Activated CD4-positive, alpha-beta T cell treated with anti-CD3 and anti-CD28 coated beads, Interleukin-2, amount 10 ng/mL, durations not matched to agents 24 days and 14 days (primary cell): ENCODE data around the gene EBI3. TPM values are rescaled to one million over a fixed set of nuclear protein-coding genes. Genes with fewer than 3 reads are reported as not detected.
"Not testable (repeated sequence)": the region's sequence is repeated elsewhere in the genome, so short reads cannot be mapped to it uniquely, and the experiment has no call there.

Experiments
- DNase-seq: peaks from one replicate; pipeline ENCODE4 v3.0.0; 2022
- H3K27ac Mint-ChIP-seq: one replicate; pipeline ENCODE4 v1.8.0; 2022; ENCODE audit warnings: mild to moderate bottlenecking, mixed read lengths
- H3K27me3 Mint-ChIP-seq: one replicate; pipeline ENCODE4 v1.8.0; 2022; ENCODE audit warnings: mixed read lengths
- H3K36me3 Mint-ChIP-seq: one replicate; pipeline ENCODE4 v1.8.0; 2022; ENCODE audit warnings: low read depth, mild to moderate bottlenecking, mixed read lengths
- H3K4me1 Mint-ChIP-seq: one replicate; pipeline ENCODE4 v1.8.0; 2021; ENCODE audit warnings: mixed read lengths
- H3K4me3 Mint-ChIP-seq: one replicate; pipeline ENCODE4 v1.8.0; 2022; ENCODE audit warnings: mild to moderate bottlenecking, moderate library complexity, mixed read lengths
- H3K9me3 Mint-ChIP-seq: one replicate; pipeline ENCODE4 v1.8.0; 2021; ENCODE audit warnings: mixed read lengths
- intact Hi-C: fragments of 100-400 bp; cut with micrococcal nuclease; formaldehyde crosslinking; loops from one replicate; pipeline ENCODE4 v1.15.1; 2023
- total RNA-seq: library from RNA; stranded (reverse); gene quantifications from 2 replicates; pipeline ENCODE4 v1.2.3, GENCODE V29; 2022

EBI3 gene
- 44.0 and 45.0 TPM in 2 replicates for total RNA-seq

DNA sequence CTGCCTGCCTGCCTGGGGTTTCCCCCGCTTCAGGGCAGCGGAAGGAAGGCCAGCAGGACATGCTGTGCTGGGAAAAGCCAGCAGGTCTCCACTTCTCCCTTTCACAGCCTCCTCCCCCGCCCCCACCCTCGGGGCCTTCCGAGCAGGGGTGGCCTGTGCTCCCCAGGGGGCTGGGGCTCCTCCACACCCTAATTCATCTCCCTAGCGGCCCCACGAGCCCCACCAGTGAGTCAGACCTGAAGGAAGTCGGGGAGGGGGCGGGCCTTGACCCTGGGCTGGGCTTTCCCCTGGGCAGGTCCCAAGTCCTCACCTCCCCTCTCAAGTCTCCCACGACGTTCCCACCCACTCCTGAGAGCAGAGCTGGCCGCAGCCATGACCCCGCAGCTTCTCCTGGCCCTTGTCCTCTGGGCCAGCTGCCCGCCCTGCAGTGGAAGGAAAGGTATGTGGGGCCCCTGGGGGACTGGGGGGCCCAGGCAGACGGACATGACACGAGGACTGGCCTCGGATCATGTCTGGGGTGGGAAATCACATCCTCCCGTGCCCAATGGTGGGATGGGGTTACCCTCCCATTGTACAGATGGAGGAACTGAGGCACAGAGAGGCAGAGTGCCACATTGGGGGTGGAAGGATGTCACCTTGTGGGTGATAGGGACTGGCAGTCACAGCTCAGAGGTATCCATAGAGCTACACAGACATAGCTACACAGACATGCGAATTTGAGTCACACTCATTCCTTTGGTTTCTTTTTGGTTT, at the start of gene EBI3:
TSS of gene EBI3 (plus strand) at position 345 of the 753 bp plus-strand sequence. CDS start at position 373, 28 bp downstream.
- peaks cover 15% of the 10 kb centered on the region for H3K4me1 Mint-ChIP-seq
- no peaks in the 10 kb centered on the region for H3K9me3 Mint-ChIP-seq
- H3K27ac Mint-ChIP-seq: no peak within 1 kb of the TSS
- H3K27me3 Mint-ChIP-seq: no peaks in the 10 kb centered on the region
- peak; percentile 83 for DNase-seq
- intact Hi-C loops: loop anchor here (1.0 kb wide), 1 partner anchor 18 kb away; the partner anchor contains the start of gene YJU2
- no peak within 1 kb of the TSS for H3K4me3 Mint-ChIP-seq
- H3K36me3 Mint-ChIP-seq: peaks cover 3% of the 10 kb centered on the region

DNA sequence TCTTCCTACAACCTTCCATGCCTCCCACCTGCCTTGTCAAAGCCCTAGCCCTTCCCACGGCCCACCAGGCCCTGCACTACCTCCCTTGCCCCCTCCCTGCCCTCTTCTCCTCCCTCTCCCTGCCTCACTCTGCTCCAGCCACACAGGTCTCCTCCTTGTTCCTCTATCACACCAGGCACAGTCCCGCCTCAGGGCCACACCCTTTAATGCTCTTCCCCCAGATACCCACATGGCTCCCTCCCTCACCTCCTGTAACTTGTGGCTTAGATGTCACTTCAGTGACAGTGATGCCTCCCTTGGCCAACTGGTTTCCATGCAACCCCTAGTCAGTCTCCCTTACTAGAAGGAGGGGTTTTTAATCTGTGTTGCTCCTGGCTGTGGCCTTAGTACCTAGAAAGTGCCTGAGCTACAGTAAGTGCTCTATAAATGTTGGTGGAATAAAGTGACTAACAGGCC, 48.2 kb upstream of the EBI3 start:
- Mint-ChIP-seq H3K4me1 (peaks cover 35% of the 10 kb centered on the region), H3K36me3 (peaks cover 19% of the 10 kb centered on the region), H3K27me3 (peaks cover 2% of the 10 kb centered on the region), H3K9me3 (no peaks in the 10 kb centered on the region), H3K4me3 (peak overlapping the region; percentile 99), H3K27ac (peak overlapping the region; percentile 50)
- intact Hi-C loops: no loop called here
- peak; percentile 67 for DNase-seq

DNA sequence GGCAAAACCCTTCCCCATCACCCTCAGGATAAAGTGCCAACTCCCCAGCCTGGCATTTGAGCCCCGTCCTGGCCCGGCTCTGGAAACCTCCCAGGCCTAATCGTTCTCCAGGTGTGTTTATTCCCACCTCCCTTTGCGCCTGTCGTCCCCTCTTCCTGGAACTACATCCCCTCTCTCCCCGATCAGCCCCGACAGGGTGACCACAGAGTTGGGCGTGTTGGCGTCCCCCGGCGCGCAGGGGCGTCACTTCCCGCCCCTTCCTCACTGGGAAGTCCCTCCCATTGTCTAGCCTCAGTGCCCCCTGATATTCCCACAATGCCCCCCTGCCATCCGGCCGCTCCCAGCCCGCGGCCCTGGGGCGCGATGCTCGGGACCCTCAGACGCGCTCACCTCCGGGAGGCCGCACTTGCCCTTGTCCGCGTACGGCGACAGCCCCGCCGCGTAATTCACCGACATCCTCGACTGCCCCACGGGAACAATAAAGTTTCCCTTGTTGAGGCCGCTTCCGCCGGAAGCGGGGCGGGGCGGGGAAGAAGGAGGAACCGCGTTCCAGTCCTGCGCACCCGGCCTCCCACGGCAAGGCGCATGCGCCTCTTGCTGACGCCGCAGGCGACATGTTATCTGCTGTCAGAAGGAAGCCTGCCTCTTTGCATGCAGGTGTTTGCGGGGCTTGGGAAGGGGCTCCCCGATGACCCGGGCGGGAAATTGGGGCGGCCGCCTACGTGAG, 47.1 kb upstream of the EBI3 start, which contains the start of the genes ANKRD24 and SIRT6:
TSS of gene ANKRD24 (plus strand) at position 606 of the 727 bp plus-strand sequence. CDS start 3,737 bp downstream, outside the sequence.
TSS of gene SIRT6 (minus strand) at position 480 of the 727 bp plus-strand sequence. CDS start at position 456, 24 bp downstream.
- H3K27ac Mint-ChIP-seq: peak within 1 kb of the TSS; percentile 96
- intact Hi-C loops: loop anchor here (1.0 kb wide), 2 partner anchors 59 to 197 kb away; partner anchors contain the start of gene EEF2
- H3K4me1 Mint-ChIP-seq: peaks cover 40% of the 10 kb centered on the region
- peak within 1 kb of the TSS; percentile 99 for H3K4me3 Mint-ChIP-seq
- peak; percentile 99 for DNase-seq
- H3K27me3 Mint-ChIP-seq: peaks cover 2% of the 10 kb centered on the region
- no peaks in the 10 kb centered on the region for H3K9me3 Mint-ChIP-seq
- peaks cover 16% of the 10 kb centered on the region for H3K36me3 Mint-ChIP-seq

DNA sequence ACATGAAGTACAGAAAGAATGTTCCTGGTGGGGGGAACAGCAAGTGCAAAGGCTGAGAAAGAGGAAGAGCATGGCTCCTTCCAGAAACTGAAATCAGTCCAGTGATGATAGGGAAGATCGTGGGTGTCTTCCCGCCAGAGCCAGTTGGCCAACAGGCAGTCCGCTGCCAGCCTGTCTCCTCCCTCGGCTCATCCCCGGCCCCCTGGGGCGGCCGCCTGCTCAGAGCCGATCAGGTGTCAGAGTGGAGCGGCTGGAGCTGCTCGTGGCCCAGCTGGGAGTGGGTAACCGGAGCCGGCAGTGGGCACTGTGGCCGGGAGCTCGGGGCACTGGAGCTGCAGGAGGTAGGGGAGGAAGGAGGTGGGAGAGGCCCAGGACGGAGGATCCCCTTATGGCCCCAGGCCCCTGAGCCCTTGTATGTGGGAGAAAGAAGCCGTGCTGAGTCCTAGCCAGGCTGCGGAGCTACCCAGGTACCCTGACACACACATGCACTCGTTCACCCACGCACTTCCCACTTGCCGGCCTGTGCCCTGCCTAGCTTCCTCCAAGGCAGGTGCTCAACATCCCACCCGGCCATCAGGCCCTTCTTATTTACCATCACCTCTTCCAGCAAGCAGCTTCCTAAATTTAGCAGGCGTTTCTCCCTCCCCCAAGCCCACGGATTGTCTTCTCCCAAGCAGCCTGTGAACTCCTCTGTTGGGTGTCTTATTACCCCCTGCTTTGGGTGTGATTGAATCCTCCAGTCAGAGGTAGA, 45.2 kb upstream of the EBI3 start:
- no peaks in the 10 kb centered on the region for H3K9me3 Mint-ChIP-seq
- intact Hi-C loops: no loop called here
- no peak overlapping the region for H3K27ac Mint-ChIP-seq
- H3K36me3 Mint-ChIP-seq: peaks cover 15% of the 10 kb centered on the region
- no peak for DNase-seq
- peaks cover 40% of the 10 kb centered on the region for H3K4me1 Mint-ChIP-seq
- peaks cover 2% of the 10 kb centered on the region for H3K27me3 Mint-ChIP-seq
- H3K4me3 Mint-ChIP-seq: peak overlapping the region; percentile 99

DNA sequence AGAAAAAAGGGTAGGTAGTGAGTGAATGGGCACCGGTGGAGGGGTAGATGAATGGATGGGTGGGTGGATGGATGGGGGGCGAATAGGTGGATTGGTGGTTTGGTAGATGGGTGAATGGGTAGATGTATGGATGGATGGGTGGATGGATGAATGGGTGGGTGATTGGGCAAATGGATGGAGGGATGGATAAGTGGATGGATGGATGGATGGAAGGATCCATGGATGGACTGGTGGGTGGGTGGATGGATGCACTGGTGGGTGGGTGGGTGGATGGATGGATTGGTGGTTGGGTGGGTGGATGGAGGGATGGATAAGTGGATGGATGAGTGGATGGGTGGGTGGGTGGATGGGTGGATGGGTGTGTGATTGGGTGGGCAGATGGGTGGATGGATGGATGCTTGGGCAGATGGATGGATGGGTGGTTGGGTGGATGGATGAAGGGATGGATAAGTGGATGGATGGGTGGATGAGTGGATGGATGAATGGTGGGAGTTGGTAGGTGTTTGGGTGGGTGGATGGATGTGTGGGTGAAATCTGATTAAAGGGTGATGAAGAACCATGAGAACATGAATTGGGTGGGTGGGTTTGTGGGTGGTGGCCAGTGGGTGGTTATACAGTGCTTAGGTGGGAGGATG, 44.5 kb upstream of the EBI3 start:
- no peak overlapping the region for H3K27ac Mint-ChIP-seq
- no peaks in the 10 kb centered on the region for H3K9me3 Mint-ChIP-seq
- H3K4me1 Mint-ChIP-seq: peaks cover 33% of the 10 kb centered on the region
- no peak for DNase-seq
- intact Hi-C loops: no loop called here
- H3K4me3 Mint-ChIP-seq: peak overlapping the region; percentile 64
- peaks cover 8% of the 10 kb centered on the region for H3K36me3 Mint-ChIP-seq
- peaks cover 2% of the 10 kb centered on the region for H3K27me3 Mint-ChIP-seq

DNA sequence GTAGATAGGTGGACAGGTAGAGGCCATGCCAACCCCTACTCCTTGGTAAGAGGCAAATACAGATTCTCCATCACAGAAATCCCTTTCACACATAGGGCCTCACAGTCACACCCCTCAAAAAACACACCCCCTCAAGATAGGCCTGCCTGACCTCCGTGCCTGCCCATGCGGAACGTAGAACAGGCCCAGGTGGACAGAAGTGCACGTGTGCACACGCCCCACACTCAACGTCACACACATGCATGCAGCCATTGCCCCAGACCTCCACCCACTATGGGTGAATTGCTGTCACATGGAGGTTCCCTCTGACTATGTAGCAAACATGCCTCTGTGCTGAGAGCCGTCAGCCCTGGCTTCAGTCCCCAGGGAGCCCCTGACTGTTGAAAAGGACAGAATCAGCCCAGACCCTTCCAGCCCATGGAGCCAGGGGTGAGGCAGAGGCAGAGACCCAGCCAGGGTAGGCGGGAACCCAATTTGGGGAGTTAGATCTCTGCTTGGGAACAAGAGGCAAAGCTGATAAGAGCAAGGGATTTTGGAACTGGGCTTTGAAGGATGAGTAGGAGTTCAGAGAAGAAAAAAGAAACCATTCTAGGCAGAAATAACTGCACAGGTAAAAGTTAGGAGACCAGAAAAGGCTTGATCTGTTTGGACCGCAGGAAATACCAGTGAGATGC, 43.8 kb upstream of the EBI3 start:
- Mint-ChIP-seq H3K27ac (no peak overlapping the region), H3K9me3 (no peaks in the 10 kb centered on the region), H3K4me1 (peaks cover 33% of the 10 kb centered on the region), H3K4me3 (peak overlapping the region; percentile 22), H3K27me3 (peaks cover 2% of the 10 kb centered on the region), H3K36me3 (peaks cover 5% of the 10 kb centered on the region)
- DNase-seq: no peak
- intact Hi-C loops: no loop called here

DNA sequence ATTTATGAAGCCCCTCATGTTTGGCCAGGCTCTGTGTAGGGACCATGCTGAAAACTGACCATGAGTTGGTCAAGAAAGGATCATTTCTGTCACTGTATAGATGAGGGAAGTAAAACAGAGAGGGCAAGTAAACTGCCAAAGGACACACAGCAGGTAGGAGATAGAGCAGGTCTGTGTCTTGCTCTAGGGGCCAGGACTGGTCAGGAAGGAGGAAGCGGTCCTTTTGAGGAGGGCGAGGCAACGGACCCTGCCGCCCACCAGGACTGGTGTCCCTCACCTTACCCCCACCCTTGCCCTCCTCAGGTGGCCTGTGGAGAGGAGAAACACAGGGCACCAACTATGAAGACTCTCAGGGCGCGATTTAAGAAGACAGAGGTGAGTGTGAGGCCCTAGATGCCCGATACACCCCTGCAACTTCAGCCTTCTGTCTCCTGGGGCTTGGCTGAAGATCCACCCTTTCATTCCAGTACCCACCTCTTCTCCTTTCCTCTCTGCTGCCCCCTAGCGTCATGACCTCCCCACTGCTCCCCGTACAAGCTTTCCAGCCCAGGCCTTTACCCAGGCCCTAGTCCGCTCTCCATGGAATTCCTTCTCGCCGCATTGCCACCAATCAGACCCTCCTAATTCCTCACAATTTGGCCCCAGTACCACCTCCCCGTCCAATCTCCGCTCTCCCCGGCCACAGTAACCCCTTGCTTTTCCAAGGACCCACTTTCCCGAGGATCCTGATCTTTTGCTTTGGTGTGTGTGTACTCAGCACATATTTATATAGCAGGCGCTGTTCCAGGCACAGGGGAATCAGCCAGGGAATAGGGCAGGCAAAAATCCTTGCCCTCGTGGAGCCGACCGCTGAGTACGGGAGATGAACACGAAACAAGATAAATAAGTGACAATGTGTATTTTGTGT, 43.0 kb upstream of the EBI3 start:
- H3K27me3 Mint-ChIP-seq: peaks cover 2% of the 10 kb centered on the region
- intact Hi-C loops: no loop called here
- no peak overlapping the region for H3K4me3 Mint-ChIP-seq
- H3K27ac Mint-ChIP-seq: peak overlapping the region; percentile 45
- H3K9me3 Mint-ChIP-seq: no peaks in the 10 kb centered on the region
- peaks cover 28% of the 10 kb centered on the region for H3K4me1 Mint-ChIP-seq
- H3K36me3 Mint-ChIP-seq: peaks cover 5% of the 10 kb centered on the region
- DNase-seq: peak; percentile 95

DNA sequence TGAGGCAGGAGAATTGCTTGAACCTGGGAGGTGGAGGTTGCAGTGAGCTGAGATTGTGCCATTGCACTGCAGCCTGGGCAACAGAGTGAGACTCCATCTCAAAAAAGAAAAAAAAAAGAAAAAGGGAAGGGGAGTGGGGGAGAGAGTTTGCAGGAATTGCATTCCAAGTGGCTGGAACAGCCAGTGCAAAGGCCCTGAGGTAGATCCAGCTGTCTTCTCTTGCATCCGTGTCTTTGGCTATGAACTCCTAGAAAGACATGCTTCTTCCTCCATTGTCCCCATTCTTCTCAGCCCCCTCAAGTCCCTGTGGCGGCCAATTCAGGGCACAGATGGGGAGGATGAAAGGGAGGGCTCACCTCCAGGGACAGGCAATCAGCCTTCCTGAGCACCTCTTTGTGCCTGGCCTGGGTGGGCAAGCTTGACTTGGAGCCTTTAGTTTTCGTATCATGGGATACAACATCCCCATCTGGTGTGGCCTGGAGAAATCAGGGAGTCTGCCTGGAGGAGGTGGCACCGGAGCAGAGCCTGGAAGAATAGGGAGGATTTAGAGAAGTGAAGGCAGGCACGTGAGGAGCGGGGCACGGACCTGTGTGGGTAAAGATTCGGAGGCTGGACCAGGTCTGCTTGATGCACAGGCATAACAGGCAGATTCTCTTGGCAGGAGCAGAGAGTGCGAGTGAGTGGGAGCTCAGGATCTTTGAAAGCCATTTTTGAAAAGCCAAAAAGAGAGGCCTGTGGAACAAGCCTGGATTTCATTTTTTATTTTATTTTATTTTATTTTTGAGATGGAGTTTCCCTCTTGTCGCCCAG, 41.8 kb upstream of the EBI3 start:
- Mint-ChIP-seq H3K36me3 (no peaks in the 10 kb centered on the region), H3K4me1 (peaks cover 23% of the 10 kb centered on the region), H3K27ac (no peak overlapping the region), H3K9me3 (no peaks in the 10 kb centered on the region), H3K27me3 (peaks cover 2% of the 10 kb centered on the region), H3K4me3 (no peak overlapping the region)
- intact Hi-C loops: no loop called here
- no peak for DNase-seq

DNA sequence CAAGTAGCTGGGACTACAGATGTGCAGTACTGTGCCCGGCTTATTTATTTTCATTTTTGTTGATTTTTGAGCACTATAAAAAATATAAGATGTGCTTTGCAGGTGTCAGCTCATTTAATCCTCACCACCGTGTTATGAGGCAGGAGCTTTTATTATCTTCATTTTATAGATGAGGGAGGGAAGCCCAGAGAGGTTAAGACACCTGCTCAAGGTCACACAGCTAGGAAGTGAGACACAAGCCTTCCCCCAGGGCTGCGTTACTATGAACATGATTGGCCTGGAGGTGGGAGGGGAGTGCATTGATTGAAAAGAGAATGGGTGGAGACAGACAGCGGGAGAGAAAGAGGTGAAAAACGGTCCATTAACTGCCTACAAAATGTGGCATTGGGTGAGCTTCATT, 39.7 kb upstream of the EBI3 start:
- no peaks in the 10 kb centered on the region for H3K9me3 Mint-ChIP-seq

DNA sequence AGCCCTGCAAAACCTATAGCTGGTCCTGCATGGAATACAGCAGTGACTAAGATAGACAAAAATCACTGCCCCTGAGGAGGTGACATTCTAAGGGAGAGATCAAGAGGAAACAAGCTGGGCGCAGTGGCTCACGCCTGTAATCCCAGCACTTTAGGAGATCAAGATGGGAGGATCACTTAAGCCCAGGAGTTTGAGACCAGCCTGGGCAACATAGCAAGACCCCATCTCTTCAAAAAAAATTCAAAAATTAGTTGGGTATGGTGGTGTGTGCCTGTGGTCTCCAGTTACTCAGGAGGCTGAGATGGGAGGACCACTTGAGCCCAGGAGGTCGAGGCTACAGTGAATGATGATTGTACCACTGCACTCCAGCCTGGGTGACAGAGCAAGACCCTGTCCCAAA, 36.8 kb upstream of the EBI3 start:
- H3K4me3 Mint-ChIP-seq, H3K36me3 Mint-ChIP-seq, H3K9me3 Mint-ChIP-seq, H3K27ac Mint-ChIP-seq, DNase-seq, H3K4me1 Mint-ChIP-seq, intact Hi-C loops: not testable (repeated sequence)
- H3K27me3 Mint-ChIP-seq: peaks cover 13% of the 10 kb centered on the region

More for the DNA sequence above, 39.7 kb upstream of the EBI3 start:
- no peak for DNase-seq
- no peak overlapping the region for H3K27ac Mint-ChIP-seq
- peaks cover 5% of the 10 kb centered on the region for H3K27me3 Mint-ChIP-seq
- H3K4me1 Mint-ChIP-seq: peaks cover 14% of the 10 kb centered on the region
- no peak overlapping the region for H3K4me3 Mint-ChIP-seq
- H3K36me3 Mint-ChIP-seq: no peaks in the 10 kb centered on the region
- intact Hi-C loops: no loop called here

DNA sequence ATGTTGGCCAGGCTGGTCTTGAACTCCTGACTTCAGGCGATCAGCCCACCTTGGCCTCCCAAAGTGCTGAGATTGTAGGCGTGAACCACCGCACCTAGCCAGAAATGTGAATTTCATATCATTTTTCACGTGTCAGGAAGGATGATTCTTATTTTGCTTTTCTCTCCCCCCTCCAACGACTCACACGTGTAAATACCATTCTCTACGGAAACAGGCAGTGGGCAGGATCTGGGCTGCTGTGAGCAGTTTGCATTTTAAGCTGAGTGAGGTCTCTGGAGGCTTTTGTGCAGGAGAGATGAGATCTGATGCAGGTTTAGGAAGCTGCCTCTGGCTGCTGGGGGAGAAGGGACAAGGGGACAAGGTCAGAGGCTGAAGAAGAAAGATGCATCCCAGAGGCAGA, 35.0 kb upstream of the EBI3 start:
- Mint-ChIP-seq H3K9me3 (peaks cover 11% of the 10 kb centered on the region), H3K27ac (no peak overlapping the region)

More for the DNA sequence above, 35.0 kb upstream of the EBI3 start:
- peaks cover 8% of the 10 kb centered on the region for H3K36me3 Mint-ChIP-seq
- intact Hi-C loops: no loop called here
- peaks cover 23% of the 10 kb centered on the region for H3K27me3 Mint-ChIP-seq
- DNase-seq: no peak
- H3K4me3 Mint-ChIP-seq: no peak overlapping the region
- H3K4me1 Mint-ChIP-seq: peaks cover 8% of the 10 kb centered on the region
